Coronary artery (tissue), 2 donors: ENCODE data around the gene CA9.

Experiments
- DNase-seq: peaks from one replicate; pipeline ENCODE4 v3.0.0-alpha.2; 2017; ENCODE audit warnings: low spot score
- H3K27ac ChIP-seq, 2 donors: fragments of 200-600 bp; sonication (generic); one replicate each; pipeline ENCODE4 v1.5.1; 2016 to 2019
- H3K4me3 ChIP-seq: fragments of 200-600 bp; sonication (generic); 2 replicates; pipeline ENCODE4 v1.5.1; 2016; ENCODE audit warnings: mild to moderate bottlenecking, moderate library complexity
- TF ChIP-seq, protein P1 (sequence below): fragments of 200-600 bp; sonication (generic); IDR thresholded peaks from one replicate; pipeline ENCODE4 v1.5.1; 2019; ENCODE audit warnings: antibody characterized with exemption

Gene CA9

DNA sequence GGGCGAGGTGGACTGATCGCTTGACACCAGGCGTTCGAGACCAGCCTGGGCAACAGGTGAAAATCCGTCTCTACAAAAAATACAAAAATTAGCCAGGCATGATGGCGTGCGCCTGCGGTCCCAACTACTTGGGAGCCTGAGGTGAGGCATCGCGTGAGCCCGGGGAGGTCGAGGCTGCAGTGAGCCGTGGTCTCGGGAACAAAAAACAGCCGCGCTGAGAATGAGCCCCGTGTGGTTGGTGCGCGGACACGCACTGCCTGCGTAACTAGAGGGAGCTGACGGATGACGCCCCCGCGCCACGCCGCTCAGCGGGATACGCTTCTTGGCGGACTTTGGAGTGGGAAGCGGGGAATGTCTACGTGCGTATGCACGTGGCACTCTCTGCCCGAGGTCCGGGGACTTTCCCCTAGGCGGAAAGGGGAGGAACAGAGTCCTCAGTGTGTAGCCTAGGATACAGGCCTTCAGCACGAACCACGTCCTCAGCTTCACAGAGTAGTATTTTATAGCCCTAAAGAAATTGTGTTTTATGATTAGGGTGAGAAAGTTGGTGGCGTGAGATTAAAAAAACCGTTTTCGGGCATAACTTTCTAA is 16.1 kb upstream of the CA9 start, which contains the start of gene RMRP:
RMRP (minus strand) TSS at position 474 of the 591 bp plus-strand sequence.
- Histone ChIP-seq H3K4me3 (peak within 1 kb of the TSS; percentile 95), H3K27ac (peak within 1 kb of the TSS; percentile 99)
- TF ChIP-seq, protein P1, sequence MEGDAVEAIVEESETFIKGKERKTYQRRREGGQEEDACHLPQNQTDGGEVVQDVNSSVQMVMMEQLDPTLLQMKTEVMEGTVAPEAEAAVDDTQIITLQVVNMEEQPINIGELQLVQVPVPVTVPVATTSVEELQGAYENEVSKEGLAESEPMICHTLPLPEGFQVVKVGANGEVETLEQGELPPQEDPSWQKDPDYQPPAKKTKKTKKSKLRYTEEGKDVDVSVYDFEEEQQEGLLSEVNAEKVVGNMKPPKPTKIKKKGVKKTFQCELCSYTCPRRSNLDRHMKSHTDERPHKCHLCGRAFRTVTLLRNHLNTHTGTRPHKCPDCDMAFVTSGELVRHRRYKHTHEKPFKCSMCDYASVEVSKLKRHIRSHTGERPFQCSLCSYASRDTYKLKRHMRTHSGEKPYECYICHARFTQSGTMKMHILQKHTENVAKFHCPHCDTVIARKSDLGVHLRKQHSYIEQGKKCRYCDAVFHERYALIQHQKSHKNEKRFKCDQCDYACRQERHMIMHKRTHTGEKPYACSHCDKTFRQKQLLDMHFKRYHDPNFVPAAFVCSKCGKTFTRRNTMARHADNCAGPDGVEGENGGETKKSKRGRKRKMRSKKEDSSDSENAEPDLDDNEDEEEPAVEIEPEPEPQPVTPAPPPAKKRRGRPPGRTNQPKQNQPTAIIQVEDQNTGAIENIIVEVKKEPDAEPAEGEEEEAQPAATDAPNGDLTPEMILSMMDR = no peak
- DNase-seq = peak; percentile 99

DNA sequence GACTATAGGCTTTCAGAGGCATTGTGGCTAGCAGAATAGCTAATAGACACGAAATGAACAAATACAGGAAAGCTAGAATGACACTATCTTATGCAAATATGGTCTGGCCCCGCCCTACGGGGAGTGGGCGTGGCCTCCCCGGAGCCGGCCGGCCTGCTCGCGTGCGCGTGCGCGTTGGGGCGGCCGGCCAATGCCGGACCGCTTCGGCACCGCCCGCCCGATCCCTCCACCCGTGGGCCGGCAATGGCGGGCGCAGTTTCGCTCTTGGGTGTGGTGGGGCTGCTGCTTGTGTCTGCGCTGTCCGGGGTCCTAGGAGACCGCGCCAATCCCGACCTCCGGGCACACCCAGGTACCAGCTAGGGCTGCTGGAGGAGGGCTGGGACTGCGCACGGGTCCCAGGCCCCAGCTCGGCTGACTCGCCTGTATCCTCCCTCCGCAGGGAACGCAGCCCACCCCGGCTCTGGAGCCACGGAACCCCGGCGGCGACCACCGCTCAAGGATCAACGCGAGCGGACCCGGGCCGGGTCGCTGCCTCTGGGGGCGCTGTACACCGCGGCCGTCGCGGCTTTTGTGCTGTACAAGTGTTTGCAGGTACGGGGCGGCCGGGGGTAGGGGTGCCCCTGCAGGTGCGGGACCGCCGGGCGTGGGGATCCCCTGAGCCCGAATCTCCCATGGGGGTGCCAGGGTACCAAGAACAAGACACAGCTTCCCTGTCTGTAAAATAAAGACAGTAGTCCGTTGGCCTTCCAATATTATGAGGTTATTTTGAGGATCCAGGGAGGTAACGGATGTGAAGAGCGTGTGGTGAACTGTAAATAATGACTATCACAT is 15.4 kb upstream of the CA9 start, which contains the start of gene CCDC107:
CCDC107 (plus strand) TSS at position 156 of the 831 bp plus-strand sequence; CDS start at position 244, 88 bp downstream.
- H3K27ac ChIP-seq = peak within 1 kb of the TSS; percentile 99
- no peak for DNase-seq
- TF ChIP-seq, protein P1 = peak; percentile 23
- H3K4me3 ChIP-seq = peak within 1 kb of the TSS; percentile 95

GRCh38 chr9:35658968-35659220 is 14.8 kb upstream of the CA9 start:
- no peak for DNase-seq
- peak overlapping the region; percentile 95 for H3K4me3 ChIP-seq
- TF ChIP-seq, protein P1 = no peak
- H3K27ac ChIP-seq = peak overlapping the region; percentile 99

DNA sequence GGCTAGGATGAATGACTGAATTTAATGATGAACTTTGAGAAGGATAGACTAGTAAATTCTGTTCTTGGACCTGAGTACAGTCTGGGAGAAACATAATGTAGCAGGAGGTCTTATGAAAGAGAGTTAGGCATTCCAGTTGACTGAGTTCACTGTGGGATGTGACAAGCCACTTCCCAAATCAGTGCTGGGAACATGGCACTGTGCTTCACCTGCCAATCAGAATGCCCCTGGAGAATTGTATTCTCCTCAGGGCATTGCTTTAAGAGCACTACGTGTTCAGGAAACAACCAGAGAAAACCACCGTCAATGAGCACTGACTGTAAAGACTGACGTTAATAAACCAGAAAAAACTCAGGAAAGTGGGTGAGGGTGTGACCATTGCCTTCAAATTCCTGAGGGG is 14.4 kb upstream of the CA9 start:
- H3K4me3 ChIP-seq = peak overlapping the region; percentile 95
- DNase-seq = no peak
- TF ChIP-seq, protein P1 = no peak
- peak overlapping the region; percentile 99 for H3K27ac ChIP-seq

DNA sequence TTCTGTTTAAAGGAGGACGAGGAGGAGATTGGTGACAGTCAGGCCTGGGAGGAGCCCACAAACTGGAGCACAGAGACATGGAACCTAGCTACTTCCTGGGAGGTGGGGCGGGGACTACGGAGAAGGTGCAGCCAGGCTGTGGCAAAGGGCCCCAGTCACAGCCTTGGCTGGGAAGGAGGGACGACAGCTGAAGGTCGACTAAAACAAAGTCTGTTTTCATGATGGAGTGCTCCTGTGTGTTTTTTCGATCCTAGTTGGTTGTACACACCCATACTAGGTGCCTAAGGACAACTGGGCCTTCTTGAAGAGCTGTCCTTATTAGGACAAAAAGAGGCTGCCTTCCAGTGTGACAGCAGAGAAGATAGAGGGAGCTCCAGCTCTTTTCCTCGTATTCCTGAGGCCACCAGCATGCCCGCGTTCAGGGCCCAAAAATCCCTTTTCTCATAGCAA is 12.7 kb upstream of the CA9 start:
- no peak for DNase-seq
- H3K27ac ChIP-seq = peak overlapping the region; percentile 99

GRCh38 chr9:35661756-35662350 is 11.9 kb upstream of the CA9 start:
- DNase-seq = no peak
- Histone ChIP-seq H3K27ac (peak overlapping the region; percentile 99), H3K4me3 (no peak overlapping the region)
- TF ChIP-seq, protein P1 = no peak

More for the DNA sequence above, 12.7 kb upstream of the CA9 start:
- H3K4me3 ChIP-seq = peak overlapping the region; percentile 95
- TF ChIP-seq, protein P1 = no peak
